ENCODE measurements around the gene SBK2. TPM values are rescaled to one million over a fixed set of nuclear protein-coding genes. Genes with fewer than 3 reads are reported as not detected.
"Not testable (repeated sequence)": the region's sequence is repeated elsewhere in the genome, so short reads cannot be mapped to it uniquely, and the experiment has no call there.

Gene SBK2
- total RNA-seq, 1 donor, result not detected

GRCh38 chr19:55546011-55546410 lies 9.1 kb upstream of the SBK2 start:
- Histone ChIP-seq H3K4me3 (ENCODE audit: low read length) (no peak overlapping the region), H3K27me3 (ENCODE audit: insufficient read depth, low read length) (no peaks in the 10 kb centered on the region), H3K4me1 (ENCODE audit: insufficient read depth, low read length) (no peaks in the 10 kb centered on the region), H3K9me3 (ENCODE audit: low read depth, low read length) (no peaks in the 10 kb centered on the region)

GRCh38 chr19:55545443-55545842 lies 8.5 kb upstream of the SBK2 start, which contains the start of gene SBK3:
Gene SBK3, minus strand, starts transcription at chr19:55545543. Its CDS starts 0 bp downstream, at chr19:55545543.
- H3K4me1 ChIP-seq (ENCODE audit: insufficient read depth, low read length), result no peaks in the 10 kb centered on the region
- H3K4me3 ChIP-seq (ENCODE audit: low read length), result no peak within 1 kb of the TSS
- H3K9me3 ChIP-seq (ENCODE audit: low read depth, low read length), result no peaks in the 10 kb centered on the region
- H3K27me3 ChIP-seq (ENCODE audit: insufficient read depth, low read length), result no peaks in the 10 kb centered on the region

GRCh38 chr19:55544776-55545439 lies 8.0 kb upstream of the SBK2 start:
- no peaks in the 10 kb centered on the region for H3K9me3 ChIP-seq (ENCODE audit: low read depth, low read length)
- no peaks in the 10 kb centered on the region for H3K4me1 ChIP-seq (ENCODE audit: insufficient read depth, low read length)
- no peak overlapping the region for H3K4me3 ChIP-seq (ENCODE audit: low read length)
- no peaks in the 10 kb centered on the region for H3K27me3 ChIP-seq (ENCODE audit: insufficient read depth, low read length)

- H3K4me3 ChIP-seq (ENCODE audit: low read length), result no peak overlapping the region
- no peaks in the 10 kb centered on the region for H3K4me1 ChIP-seq (ENCODE audit: insufficient read depth, low read length)
- H3K9me3 ChIP-seq (ENCODE audit: low read depth, low read length), result no peaks in the 10 kb centered on the region
- H3K27me3 ChIP-seq (ENCODE audit: insufficient read depth, low read length), result no peaks in the 10 kb centered on the region
Observed at GRCh38 chr19:55544014-55544413, 7.1 kb upstream of the SBK2 start.

- no peaks in the 10 kb centered on the region for H3K4me1 ChIP-seq (ENCODE audit: insufficient read depth, low read length)
Observed at GRCh38 chr19:55543567-55543966, 6.6 kb upstream of the SBK2 start.

GRCh38 chr19:55542292-55542855 lies 5.4 kb upstream of the SBK2 start:
- Histone ChIP-seq H3K27me3 (ENCODE audit: insufficient read depth, low read length) (no peaks in the 10 kb centered on the region), H3K4me1 (ENCODE audit: insufficient read depth, low read length) (no peaks in the 10 kb centered on the region), H3K9me3 (ENCODE audit: low read depth, low read length) (no peaks in the 10 kb centered on the region), H3K4me3 (ENCODE audit: low read length) (no peak overlapping the region)

More at GRCh38 chr19:55543567-55543966, 6.6 kb upstream of the SBK2 start:
- Histone ChIP-seq H3K4me3 (ENCODE audit: low read length) (no peak overlapping the region), H3K27me3 (ENCODE audit: insufficient read depth, low read length) (no peaks in the 10 kb centered on the region), H3K9me3 (ENCODE audit: low read depth, low read length) (no peaks in the 10 kb centered on the region)

GRCh38 chr19:55541091-55541490 lies 4.2 kb upstream of the SBK2 start:
- Histone ChIP-seq H3K4me3 (ENCODE audit: low read length) (no peak overlapping the region), H3K4me1 (ENCODE audit: insufficient read depth, low read length) (no peaks in the 10 kb centered on the region)

GRCh38 chr19:55540619-55541018 lies 3.7 kb upstream of the SBK2 start:
- H3K27me3 ChIP-seq (ENCODE audit: insufficient read depth, low read length), result no peaks in the 10 kb centered on the region
- no peak overlapping the region for H3K4me3 ChIP-seq (ENCODE audit: low read length)
- no peaks in the 10 kb centered on the region for H3K4me1 ChIP-seq (ENCODE audit: insufficient read depth, low read length)
- no peaks in the 10 kb centered on the region for H3K9me3 ChIP-seq (ENCODE audit: low read depth, low read length)

More at GRCh38 chr19:55541091-55541490, 4.2 kb upstream of the SBK2 start:
- Histone ChIP-seq H3K9me3 (ENCODE audit: low read depth, low read length) (no peaks in the 10 kb centered on the region), H3K27me3 (ENCODE audit: insufficient read depth, low read length) (no peaks in the 10 kb centered on the region)

GRCh38 chr19:55539090-55539984 lies 2.4 kb upstream of the SBK2 start:
- H3K27me3 ChIP-seq (ENCODE audit: insufficient read depth, low read length), result no peaks in the 10 kb centered on the region
- no peak overlapping the region for H3K4me3 ChIP-seq (ENCODE audit: low read length)
- no peaks in the 10 kb centered on the region for H3K9me3 ChIP-seq (ENCODE audit: low read depth, low read length)
- H3K4me1 ChIP-seq (ENCODE audit: insufficient read depth, low read length), result no peaks in the 10 kb centered on the region

- Histone ChIP-seq H3K4me3 (ENCODE audit: low read length) (no peak overlapping the region), H3K9me3 (ENCODE audit: low read depth, low read length) (no peaks in the 10 kb centered on the region), H3K4me1 (ENCODE audit: insufficient read depth, low read length) (no peaks in the 10 kb centered on the region), H3K27me3 (ENCODE audit: insufficient read depth, low read length) (no peaks in the 10 kb centered on the region)
Observed at GRCh38 chr19:55538132-55538531, 1.2 kb upstream of the SBK2 start.

- H3K27me3 ChIP-seq (ENCODE audit: insufficient read depth, low read length), result no peaks in the 10 kb centered on the region
- no peaks in the 10 kb centered on the region for H3K9me3 ChIP-seq (ENCODE audit: low read depth, low read length)
- H3K4me3 ChIP-seq (ENCODE audit: low read length), result no peak overlapping the region
Observed at GRCh38 chr19:55537741-55538111, 793 bp upstream of the SBK2 start.

GRCh38 chr19:55536366-55536765 lies 567 bp downstream of the SBK2 start:
- Histone ChIP-seq H3K4me1 (ENCODE audit: insufficient read depth, low read length) (no peaks in the 10 kb centered on the region), H3K9me3 (ENCODE audit: low read depth, low read length) (no peaks in the 10 kb centered on the region), H3K4me3 (ENCODE audit: low read length) (no peak overlapping the region), H3K27me3 (ENCODE audit: insufficient read depth, low read length) (no peaks in the 10 kb centered on the region)

More at GRCh38 chr19:55537741-55538111, 793 bp upstream of the SBK2 start:
- H3K4me1 ChIP-seq (ENCODE audit: insufficient read depth, low read length), result no peaks in the 10 kb centered on the region

- H3K4me1 ChIP-seq (ENCODE audit: insufficient read depth, low read length), result no peaks in the 10 kb centered on the region
Observed at GRCh38 chr19:55535965-55536350, 975 bp downstream of the SBK2 start.

GRCh38 chr19:55535173-55535964 lies 1.6 kb downstream of the SBK2 start:
- Histone ChIP-seq H3K27me3 (ENCODE audit: insufficient read depth, low read length) (no peaks in the 10 kb centered on the region), H3K4me1 (ENCODE audit: insufficient read depth, low read length) (no peaks in the 10 kb centered on the region), H3K4me3 (ENCODE audit: low read length) (no peak overlapping the region), H3K9me3 (ENCODE audit: low read depth, low read length) (no peaks in the 10 kb centered on the region)

More at GRCh38 chr19:55535965-55536350, 975 bp downstream of the SBK2 start:
- no peak overlapping the region for H3K4me3 ChIP-seq (ENCODE audit: low read length)
- H3K9me3 ChIP-seq (ENCODE audit: low read depth, low read length), result no peaks in the 10 kb centered on the region
- no peaks in the 10 kb centered on the region for H3K27me3 ChIP-seq (ENCODE audit: insufficient read depth, low read length)

- H3K9me3 ChIP-seq (ENCODE audit: low read depth, low read length), result not testable (repeated sequence)
Observed at GRCh38 chr19:55534280-55534679, 2.7 kb downstream of the SBK2 start.

More at GRCh38 chr19:55534280-55534679, 2.7 kb downstream of the SBK2 start:
- not testable (repeated sequence) for H3K4me1 ChIP-seq (ENCODE audit: insufficient read depth, low read length); H3K27me3 ChIP-seq (ENCODE audit: insufficient read depth, low read length); H3K4me3 ChIP-seq (ENCODE audit: low read length)

Data from mononuclear cell (primary cell).